ENCODE data around the gene CYTH1. TPM values are rescaled to one million over a fixed set of nuclear protein-coding genes. Genes with fewer than 3 reads are reported as not detected.
A peak's percentile ranks its signal among the peaks of the same experiment; 100 is the strongest.

Gene CYTH1
- total RNA-seq, 1 donor from 2014 or later = 147 TPM

DNA sequence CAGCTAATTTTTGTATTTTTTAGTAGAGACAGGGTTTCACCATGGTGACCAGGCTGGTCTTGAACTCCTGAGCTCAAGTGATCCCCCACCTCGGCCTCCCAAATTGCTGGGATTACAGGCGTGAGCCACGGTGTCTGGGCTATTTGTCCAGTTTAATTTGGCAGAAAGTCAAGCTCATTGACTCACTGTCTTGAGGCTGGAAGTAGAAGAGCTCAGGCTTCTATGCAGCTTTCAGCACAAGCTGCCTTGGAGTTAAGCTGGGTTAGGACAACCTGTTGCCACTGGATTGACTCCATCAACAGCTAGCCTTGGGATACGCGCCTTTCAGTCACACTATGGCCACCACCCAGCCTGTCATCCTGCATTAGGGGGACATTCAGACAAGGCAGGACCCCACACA, 128.7 kb downstream of the CYTH1 start:
- Mint-ChIP-seq H3K9me3 (peaks cover 12% of the 10 kb centered on the region), H3K27ac (no peak overlapping the region), H3K36me3 (ENCODE audit: low read depth) (peaks cover 7% of the 10 kb centered on the region), H3K27me3 (ENCODE audit: insufficient read depth) (peaks cover 4% of the 10 kb centered on the region), H3K4me1 (ENCODE audit: low read depth) (no peaks in the 10 kb centered on the region), H3K4me3 (no peak overlapping the region)
- intact Hi-C loops (cut with micrococcal nuclease) = no loop called here
- no peak for DNase-seq (ENCODE audit: low spot score)

DNA sequence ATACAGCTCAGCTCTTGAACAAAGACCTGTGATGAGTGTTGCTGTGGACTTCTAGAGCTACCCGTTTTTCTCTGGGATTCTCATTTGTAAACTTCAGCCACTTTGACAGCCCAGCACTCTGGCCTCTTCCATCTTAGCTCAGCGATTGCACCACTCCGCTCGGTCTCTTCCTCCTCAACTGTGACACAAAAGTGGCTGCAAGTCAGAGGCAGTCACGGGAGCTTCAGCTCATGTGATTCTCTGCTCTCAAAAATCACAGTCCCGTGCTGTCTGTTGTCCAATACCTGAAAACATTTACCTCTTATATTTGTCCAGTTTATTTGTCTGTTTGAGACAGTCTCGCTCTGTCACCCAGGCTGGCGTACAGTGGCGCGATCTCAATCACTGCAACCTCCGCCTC, 129.2 kb downstream of the CYTH1 start:
- intact Hi-C loops (cut with micrococcal nuclease) = no loop called here
- peaks cover 10% of the 10 kb centered on the region for H3K36me3 Mint-ChIP-seq (ENCODE audit: low read depth)
- H3K27me3 Mint-ChIP-seq (ENCODE audit: insufficient read depth) = peaks cover 4% of the 10 kb centered on the region
- no peak for DNase-seq (ENCODE audit: low spot score)
- H3K27ac Mint-ChIP-seq = no peak overlapping the region
- no peak overlapping the region for H3K4me3 Mint-ChIP-seq
- peaks cover 16% of the 10 kb centered on the region for H3K9me3 Mint-ChIP-seq
- H3K4me1 Mint-ChIP-seq (ENCODE audit: low read depth) = no peaks in the 10 kb centered on the region

DNA sequence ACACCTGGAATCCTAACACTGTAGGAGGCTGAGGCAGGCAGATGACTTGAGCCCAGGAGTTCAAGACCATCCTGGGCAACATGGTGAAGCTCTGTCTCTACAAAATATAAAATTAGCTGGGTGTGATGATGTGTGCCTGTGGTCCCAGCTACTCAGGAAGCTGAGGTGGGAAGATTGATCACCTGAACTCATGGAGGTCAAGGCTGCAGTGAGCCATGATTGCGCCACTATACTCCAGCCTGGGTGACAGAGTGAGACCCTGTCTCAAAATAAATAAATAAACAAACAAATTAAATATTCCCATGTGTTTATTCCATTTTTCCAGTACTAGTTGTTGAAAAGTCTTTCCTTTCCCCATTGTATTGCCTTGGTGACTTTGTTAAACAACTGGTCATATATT, 130.0 kb downstream of the CYTH1 start:
- Mint-ChIP-seq H3K27me3 (ENCODE audit: insufficient read depth) (peaks cover 4% of the 10 kb centered on the region), H3K4me1 (ENCODE audit: low read depth) (no peaks in the 10 kb centered on the region), H3K4me3 (no peak overlapping the region), H3K9me3 (peaks cover 23% of the 10 kb centered on the region), H3K27ac (no peak overlapping the region), H3K36me3 (ENCODE audit: low read depth) (peaks cover 18% of the 10 kb centered on the region)
- intact Hi-C loops (cut with micrococcal nuclease) = no loop called here
- no peak for DNase-seq (ENCODE audit: low spot score)

DNA sequence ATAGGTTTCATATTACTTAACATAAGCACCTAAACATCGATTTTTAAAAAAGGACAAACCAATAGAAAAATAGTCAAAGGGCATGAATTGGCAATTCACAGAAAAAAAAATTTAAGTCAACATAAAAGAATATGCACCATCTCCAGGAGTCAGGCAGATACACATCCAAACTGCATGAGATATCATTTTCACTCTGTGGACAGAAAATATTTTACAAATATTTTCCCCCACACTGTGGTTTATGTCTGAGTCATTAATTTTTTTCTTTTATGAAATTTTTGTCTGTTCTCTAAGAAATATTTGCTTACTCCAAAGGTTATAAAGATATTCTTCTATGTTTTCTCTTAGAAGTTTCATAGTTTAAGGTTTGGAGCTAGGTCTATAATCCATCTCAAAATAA, 130.5 kb downstream of the CYTH1 start:
- Mint-ChIP-seq H3K4me1 (ENCODE audit: low read depth) (no peaks in the 10 kb centered on the region), H3K9me3 (peaks cover 25% of the 10 kb centered on the region), H3K4me3 (no peak overlapping the region), H3K36me3 (ENCODE audit: low read depth) (peaks cover 19% of the 10 kb centered on the region), H3K27me3 (ENCODE audit: insufficient read depth) (peaks cover 4% of the 10 kb centered on the region), H3K27ac (no peak overlapping the region)
- intact Hi-C loops (cut with micrococcal nuclease) = no loop called here
- no peak for DNase-seq (ENCODE audit: low spot score)

DNA sequence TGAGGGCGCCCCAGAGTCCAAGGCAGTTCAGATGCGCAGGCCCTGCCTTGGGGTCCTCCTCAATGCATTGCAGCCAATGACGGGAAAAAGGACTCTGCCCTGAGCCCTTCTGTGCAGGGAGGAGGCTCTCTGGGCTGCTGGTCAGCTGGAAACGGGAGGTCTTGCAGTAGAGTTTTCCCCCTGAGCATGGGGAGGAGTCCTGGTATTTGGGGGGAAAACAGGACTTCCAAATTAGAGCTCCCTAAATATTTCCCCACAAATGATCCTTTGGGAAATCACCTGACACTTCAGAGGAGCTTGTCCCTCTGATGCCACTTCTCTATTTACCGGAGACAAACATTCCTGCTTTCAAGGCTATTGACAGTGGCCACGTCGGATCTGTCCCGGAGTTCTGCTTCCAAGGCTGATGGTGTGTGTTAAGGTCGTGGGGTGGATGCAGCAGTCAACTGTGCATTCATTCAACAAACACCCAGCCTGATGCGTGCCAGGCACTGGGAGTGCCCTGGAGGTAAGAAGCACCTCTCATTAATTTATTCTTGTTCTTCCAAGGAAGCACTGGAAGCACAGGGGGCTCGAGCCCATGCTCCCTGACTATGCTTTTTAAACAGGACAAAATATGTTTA, 131.9 kb downstream of the CYTH1 start:
- no peak overlapping the region for H3K4me3 Mint-ChIP-seq
- intact Hi-C loops (cut with micrococcal nuclease) = no loop called here
- peaks cover 23% of the 10 kb centered on the region for H3K36me3 Mint-ChIP-seq (ENCODE audit: low read depth)
- peaks cover 25% of the 10 kb centered on the region for H3K9me3 Mint-ChIP-seq
- peaks cover 7% of the 10 kb centered on the region for H3K27me3 Mint-ChIP-seq (ENCODE audit: insufficient read depth)
- H3K4me1 Mint-ChIP-seq (ENCODE audit: low read depth) = peaks cover 11% of the 10 kb centered on the region
- no peak overlapping the region for H3K27ac Mint-ChIP-seq
- DNase-seq (ENCODE audit: low spot score) = no peak

DNA sequence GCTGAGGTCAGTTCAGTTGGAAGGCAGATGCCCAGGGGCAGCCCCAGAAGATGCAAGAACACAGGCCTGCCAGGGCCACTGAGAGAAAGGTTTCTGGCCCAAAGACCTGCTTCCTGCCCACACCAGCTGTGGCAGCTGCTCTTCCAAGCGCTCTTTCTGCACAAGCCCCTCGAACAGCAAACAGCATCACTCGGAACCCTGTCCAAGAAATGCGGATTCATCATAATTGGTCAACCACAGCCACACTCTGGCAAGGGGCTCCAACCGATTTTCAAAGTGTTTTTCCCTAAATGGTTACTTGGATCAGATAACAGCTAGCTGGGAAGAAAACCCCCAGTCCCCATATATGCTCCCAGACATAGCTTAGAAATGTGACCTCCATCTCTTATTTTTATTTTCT, 133.8 kb downstream of the CYTH1 start:
- Mint-ChIP-seq H3K27me3 (ENCODE audit: insufficient read depth) (peaks cover 7% of the 10 kb centered on the region), H3K9me3 (peaks cover 25% of the 10 kb centered on the region), H3K36me3 (ENCODE audit: low read depth) (peaks cover 23% of the 10 kb centered on the region), H3K4me3 (no peak overlapping the region), H3K4me1 (ENCODE audit: low read depth) (peaks cover 19% of the 10 kb centered on the region), H3K27ac (no peak overlapping the region)
- intact Hi-C loops (cut with micrococcal nuclease) = no loop called here
- no peak for DNase-seq (ENCODE audit: low spot score)

DNA sequence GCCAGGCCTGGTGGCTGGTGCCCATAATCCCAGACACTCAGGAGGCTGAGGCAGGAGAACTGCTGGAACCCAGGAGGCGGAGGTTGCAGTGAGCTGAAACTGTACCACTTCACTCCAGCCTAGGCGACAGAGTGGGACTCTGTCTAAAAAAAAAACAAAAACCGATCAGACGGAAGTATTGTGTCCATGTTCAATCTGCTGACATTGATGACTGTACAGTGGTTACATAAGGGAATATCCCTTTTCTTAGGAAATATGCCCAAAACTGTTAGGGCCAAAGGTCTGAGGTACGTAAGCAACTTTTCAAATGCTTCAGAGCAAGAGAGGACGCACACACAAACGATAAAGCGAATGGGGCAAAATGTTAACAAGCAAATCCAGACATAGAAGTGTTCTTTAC, 135.0 kb downstream of the CYTH1 start:
- Mint-ChIP-seq H3K4me3 (no peak overlapping the region), H3K36me3 (ENCODE audit: low read depth) (peaks cover 23% of the 10 kb centered on the region), H3K4me1 (ENCODE audit: low read depth) (peaks cover 19% of the 10 kb centered on the region), H3K9me3 (peaks cover 25% of the 10 kb centered on the region), H3K27me3 (ENCODE audit: insufficient read depth) (peaks cover 3% of the 10 kb centered on the region), H3K27ac (no peak overlapping the region)
- DNase-seq (ENCODE audit: low spot score) = no peak
- intact Hi-C loops (cut with micrococcal nuclease) = no loop called here

DNA sequence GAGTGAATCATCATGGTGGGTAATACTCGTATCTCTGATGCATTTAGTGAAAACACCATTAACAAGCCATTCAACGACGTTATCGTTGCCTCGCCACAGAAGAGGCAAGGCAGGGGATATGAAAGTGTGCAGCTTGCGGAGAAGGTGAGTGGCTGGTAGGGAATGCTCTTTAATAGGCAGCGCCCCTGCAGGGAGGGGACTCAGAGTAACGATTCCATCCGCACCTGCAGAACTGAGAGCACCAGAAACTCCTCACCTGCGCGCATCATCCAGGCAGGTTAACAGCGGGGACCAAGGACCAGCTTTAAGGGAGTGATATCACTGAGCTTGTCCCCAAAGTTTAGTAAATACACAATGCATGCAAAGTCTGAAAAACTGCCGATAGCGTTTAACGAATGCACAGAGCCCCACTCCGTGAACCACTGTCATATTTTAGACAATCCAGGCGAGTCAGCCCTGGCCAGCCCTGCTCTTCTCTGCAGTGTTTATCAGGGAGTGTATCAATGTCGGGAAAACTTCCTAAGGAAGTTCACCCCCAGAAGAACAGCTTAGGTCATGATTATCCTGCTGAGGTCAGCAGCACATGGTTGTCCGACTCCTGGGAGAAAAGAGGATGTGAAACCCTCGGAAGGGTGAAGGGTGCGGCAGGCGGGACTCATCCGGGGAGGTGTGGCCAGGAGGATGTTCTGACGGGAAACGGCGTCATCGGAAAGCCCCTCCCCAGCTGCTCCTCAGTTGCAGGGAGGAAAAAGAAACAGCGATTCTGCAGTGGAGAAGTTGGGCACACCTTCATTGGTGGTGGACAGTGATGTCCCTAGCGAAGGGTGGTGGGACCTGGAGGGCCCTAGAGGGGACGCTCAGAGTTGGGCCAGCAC, 136.4 kb downstream of the CYTH1 start:
- peak; percentile 70 for DNase-seq (ENCODE audit: low spot score)
- H3K4me3 Mint-ChIP-seq = peak overlapping the region; percentile 68
- peaks cover 25% of the 10 kb centered on the region for H3K9me3 Mint-ChIP-seq
- intact Hi-C loops (cut with micrococcal nuclease) = no loop called here
- H3K27me3 Mint-ChIP-seq (ENCODE audit: insufficient read depth) = peaks cover 3% of the 10 kb centered on the region
- peak overlapping the region; percentile 67 for H3K27ac Mint-ChIP-seq
- H3K36me3 Mint-ChIP-seq (ENCODE audit: low read depth) = peaks cover 23% of the 10 kb centered on the region
- peaks cover 19% of the 10 kb centered on the region for H3K4me1 Mint-ChIP-seq (ENCODE audit: low read depth)

DNA sequence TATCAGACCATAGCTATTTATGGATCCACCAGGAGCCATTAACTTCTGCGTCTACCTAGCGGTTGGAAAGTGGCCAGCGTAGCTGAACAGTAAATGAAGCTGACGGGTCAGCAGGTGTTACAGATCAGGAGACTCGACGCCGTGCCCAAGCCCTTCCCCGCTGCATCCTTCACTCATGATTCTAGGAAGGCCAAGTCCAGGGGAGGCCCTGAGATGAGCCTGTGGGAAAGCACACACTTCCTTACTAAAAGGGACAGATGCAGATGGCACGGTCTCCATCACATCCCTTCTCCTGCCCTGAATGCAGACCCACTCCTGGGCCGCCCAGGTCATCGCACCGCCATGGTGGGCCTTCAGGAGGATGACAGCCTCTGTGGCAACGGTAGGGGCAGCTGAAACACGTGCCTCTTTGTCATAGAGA, 137.1 kb downstream of the CYTH1 start:
- peaks cover 3% of the 10 kb centered on the region for H3K27me3 Mint-ChIP-seq (ENCODE audit: insufficient read depth)
- intact Hi-C loops (cut with micrococcal nuclease) = no loop called here
- H3K27ac Mint-ChIP-seq = no peak overlapping the region
- peaks cover 19% of the 10 kb centered on the region for H3K4me1 Mint-ChIP-seq (ENCODE audit: low read depth)
- no peak for DNase-seq (ENCODE audit: low spot score)
- H3K4me3 Mint-ChIP-seq = no peak overlapping the region
- H3K36me3 Mint-ChIP-seq (ENCODE audit: low read depth) = peaks cover 23% of the 10 kb centered on the region
- H3K9me3 Mint-ChIP-seq = peaks cover 25% of the 10 kb centered on the region

DNA sequence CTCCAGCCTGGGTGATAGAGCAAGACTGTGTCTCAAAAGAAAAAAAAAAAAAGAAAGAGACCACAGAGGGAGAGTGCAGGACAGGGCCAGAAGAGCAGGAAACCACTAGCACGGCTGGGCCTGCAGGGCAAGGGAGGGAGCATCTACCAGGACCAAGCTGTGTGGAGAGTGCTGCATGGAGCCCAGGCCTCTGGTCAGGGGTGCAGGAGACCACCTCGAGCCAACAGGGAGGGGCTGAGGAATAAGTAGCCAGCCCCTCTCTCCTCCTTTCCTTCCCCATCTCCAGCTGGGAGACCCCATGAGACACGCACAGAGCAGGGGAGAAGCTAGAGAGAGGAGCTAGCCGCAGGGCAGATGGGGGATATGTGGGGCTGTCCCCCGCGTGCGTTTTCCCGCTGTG, 137.8 kb downstream of the CYTH1 start:
- intact Hi-C loops (cut with micrococcal nuclease) = no loop called here
- Mint-ChIP-seq H3K27ac (no peak overlapping the region), H3K27me3 (ENCODE audit: insufficient read depth) (peaks cover 3% of the 10 kb centered on the region), H3K36me3 (ENCODE audit: low read depth) (peaks cover 17% of the 10 kb centered on the region), H3K4me3 (no peak overlapping the region), H3K4me1 (ENCODE audit: low read depth) (peaks cover 22% of the 10 kb centered on the region), H3K9me3 (peaks cover 19% of the 10 kb centered on the region)
- no peak for DNase-seq (ENCODE audit: low spot score)

DNA sequence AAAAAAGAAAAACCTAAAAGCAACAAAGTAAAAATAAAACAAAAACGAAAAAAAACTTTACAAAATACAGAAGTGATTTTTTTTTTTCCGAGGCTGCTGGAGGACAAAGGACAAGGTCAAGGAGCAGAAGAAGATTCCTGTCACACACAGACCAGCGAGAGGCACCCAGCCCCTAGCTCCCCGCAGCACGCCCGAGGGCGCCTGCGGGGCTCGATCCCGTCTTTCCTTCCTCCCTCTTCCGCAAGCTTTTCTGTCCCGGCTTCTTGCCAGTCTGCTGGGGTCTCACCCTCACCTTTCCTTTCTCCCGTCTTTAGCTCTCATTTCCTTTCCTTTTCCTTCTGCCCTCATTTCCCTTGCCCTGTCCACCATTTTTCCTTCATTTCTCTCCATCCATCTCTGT, 138.7 kb downstream of the CYTH1 start:
- Mint-ChIP-seq H3K4me3 (no peak overlapping the region), H3K27me3 (ENCODE audit: insufficient read depth) (peaks cover 3% of the 10 kb centered on the region), H3K36me3 (ENCODE audit: low read depth) (peaks cover 16% of the 10 kb centered on the region), H3K27ac (peak overlapping the region; percentile 13), H3K9me3 (peaks cover 13% of the 10 kb centered on the region), H3K4me1 (ENCODE audit: low read depth) (peaks cover 26% of the 10 kb centered on the region)
- DNase-seq (ENCODE audit: low spot score) = no peak
- intact Hi-C loops (cut with micrococcal nuclease) = no loop called here

DNA sequence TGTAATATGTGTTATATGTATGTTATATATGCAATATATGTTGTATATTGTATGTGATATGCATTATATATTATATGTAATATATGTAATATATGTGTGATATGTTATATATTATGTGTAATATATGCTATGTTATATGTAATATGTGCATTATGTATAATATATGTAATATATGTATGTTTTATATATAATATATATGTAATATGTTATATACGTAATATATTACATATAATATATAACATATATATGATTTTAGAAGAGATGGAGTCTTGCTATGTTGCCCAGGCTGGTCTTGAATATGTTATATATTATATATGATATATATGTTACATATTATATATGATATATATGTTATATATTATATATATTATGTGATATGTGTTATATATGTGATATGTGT, 139.4 kb downstream of the CYTH1 start:
- peaks cover 8% of the 10 kb centered on the region for H3K9me3 Mint-ChIP-seq
- peaks cover 26% of the 10 kb centered on the region for H3K4me1 Mint-ChIP-seq (ENCODE audit: low read depth)
- intact Hi-C loops (cut with micrococcal nuclease) = no loop called here
- peaks cover 3% of the 10 kb centered on the region for H3K27me3 Mint-ChIP-seq (ENCODE audit: insufficient read depth)
- peaks cover 10% of the 10 kb centered on the region for H3K36me3 Mint-ChIP-seq (ENCODE audit: low read depth)
- H3K4me3 Mint-ChIP-seq = no peak overlapping the region
- no peak for DNase-seq (ENCODE audit: low spot score)
- H3K27ac Mint-ChIP-seq = no peak overlapping the region

DNA sequence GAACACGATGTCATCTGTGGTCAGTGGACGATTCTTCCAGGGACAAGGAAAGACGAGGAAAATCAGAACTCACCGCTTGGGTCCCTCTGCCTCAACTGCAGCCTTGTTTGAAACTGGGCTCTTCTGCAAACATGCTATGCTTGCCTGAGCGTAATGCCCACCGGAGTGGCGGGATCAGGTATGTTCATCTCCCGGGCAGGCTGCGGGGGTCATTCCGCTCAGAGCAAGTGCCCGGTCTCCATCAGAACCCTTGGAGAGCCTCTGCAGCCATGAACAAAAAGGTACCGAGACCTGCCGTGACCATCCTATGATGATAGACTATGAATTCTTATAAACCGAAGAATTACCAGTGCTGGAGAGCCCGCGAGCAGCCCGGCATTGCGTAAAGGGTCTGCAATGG, 140.4 kb downstream of the CYTH1 start:
- DNase-seq (ENCODE audit: low spot score) = no peak
- Mint-ChIP-seq H3K9me3 (no peaks in the 10 kb centered on the region), H3K36me3 (ENCODE audit: low read depth) (peaks cover 4% of the 10 kb centered on the region), H3K4me1 (ENCODE audit: low read depth) (peaks cover 26% of the 10 kb centered on the region), H3K27me3 (ENCODE audit: insufficient read depth) (peaks cover 6% of the 10 kb centered on the region), H3K27ac (no peak overlapping the region), H3K4me3 (no peak overlapping the region)
- intact Hi-C loops (cut with micrococcal nuclease) = no loop called here
